Keratinocyte (primary cell): ENCODE data around the gene PPFIA3. TPM values are rescaled to one million over a fixed set of nuclear protein-coding genes. Genes with fewer than 3 reads are reported as not detected.

Source experiments
- DNase-seq: peaks from one replicate; pipeline ENCODE4 v3.0.0-alpha.2; 2011; ENCODE audit warnings: low read depth, missing footprints, low spot score
- FAIRE-seq: peaks from 2 replicates; lab custom pipeline; 2011; peaks lifted over from hg19 to GRCh38; lab: Jason Lieb, UNC
- H2AFZ ChIP-seq: 2 replicates; pipeline ENCODE4 v1.6.0; 2012; ENCODE audit warnings: low read length, control low read depth, inconsistent platforms; ENCODE audit not compliant: control insufficient read depth
- H3K27ac ChIP-seq: 2 replicates; pipeline ENCODE4 v1.5.1; 2011; ENCODE audit warnings: low read length; ENCODE audit not compliant: control insufficient read depth, insufficient read depth
- H3K27me3 ChIP-seq: 3 replicates; pipeline ENCODE4 v1.6.0; 2011; ENCODE audit warnings: low read length; ENCODE audit not compliant: control insufficient read depth, insufficient read depth; ENCODE audit errors: extremely low read depth
- H3K36me3 ChIP-seq, 2 experiments: 2 replicates in 1 of 2; 3 replicates in 1 of 2; pipeline ENCODE4 v1.5.1; 2011; ENCODE audit warnings: low read length in 2 of 2, mild to moderate bottlenecking in 1 of 2; ENCODE audit not compliant: control insufficient read depth in 2 of 2, insufficient read depth in 2 of 2; ENCODE audit errors: extremely low read depth in 1 of 2
- H3K4me1 ChIP-seq: 3 replicates; pipeline ENCODE4 v1.5.1; 2011; ENCODE audit warnings: low read length; ENCODE audit not compliant: control insufficient read depth, insufficient read depth; ENCODE audit errors: extremely low read depth
- H3K4me2 ChIP-seq: 3 replicates; pipeline ENCODE4 v1.6.0; 2011; ENCODE audit warnings: low read depth, low read length; ENCODE audit not compliant: control insufficient read depth, insufficient read depth; ENCODE audit errors: extremely low read depth
- H3K4me3 ChIP-seq, 3 experiments: fragments of 200-600 bp in 1 of 3; sonication (generic) in 1 of 3; 2 replicates in 2 of 3; 3 replicates in 1 of 3; pipeline ENCODE4 v1.5.1; 2011 to 2016; ENCODE audit warnings: low read length in 3 of 3, mild to moderate bottlenecking in 3 of 3, control low read depth in 2 of 3, inconsistent platforms in 1 of 3, low read depth in 1 of 3, mixed read lengths in 1 of 3, mixed run types in 1 of 3, moderate library complexity in 1 of 3; ENCODE audit not compliant: control insufficient read depth in 2 of 3, insufficient read depth in 2 of 3; ENCODE audit errors: extremely low read depth in 1 of 3
- H3K79me2 ChIP-seq: 2 replicates; pipeline ENCODE4 v1.6.0; 2012; ENCODE audit warnings: low read length; ENCODE audit not compliant: control insufficient read depth, insufficient read depth
- H3K9ac ChIP-seq: 3 replicates; pipeline ENCODE4 v1.6.0; 2011; ENCODE audit warnings: low read length; ENCODE audit not compliant: control insufficient read depth, insufficient read depth; ENCODE audit errors: extremely low read depth
- H3K9me1 ChIP-seq: 3 replicates; pipeline ENCODE4 v1.6.0; 2011; ENCODE audit warnings: low read length; ENCODE audit not compliant: control insufficient read depth, insufficient read depth; ENCODE audit errors: extremely low read depth
- H3K9me3 ChIP-seq: 2 replicates; pipeline ENCODE4 v1.5.1; 2012; ENCODE audit warnings: low read depth, low read length; ENCODE audit not compliant: control insufficient read depth
- H4K20me1 ChIP-seq: 3 replicates; pipeline ENCODE4 v1.6.0; 2011; ENCODE audit warnings: low read length; ENCODE audit not compliant: control insufficient read depth, insufficient read depth; ENCODE audit errors: extremely low read depth
- EZH2 ChIP-seq: IDR thresholded peaks from one replicate; pipeline ENCODE4 v1.6.1; 2012; ENCODE audit warnings: inconsistent platforms, mild to moderate bottlenecking, low read length, moderate library complexity
- dilution Hi-C: fragments of 300-500 bp; cut with MboI; formaldehyde crosslinking; loops from one replicate; pipeline ENCODE4 v1.7.0; 2020; ENCODE audit warnings: low sequenced_read_pairs; ENCODE audit not compliant: extremely low pct_ligation_motif_present
- polyA plus RNA-seq, 5 experiments: library from polyadenylated mRNA; depleted of rRNA in 3 of 5; stranded (reverse) in 3 of 5; stranded (forward) in 1 of 5; unstranded in 1 of 5; fragments of >200 nt; gene quantifications; 1 replicate in 1 of 5; 2 replicates in 3 of 5; 3 replicates in 1 of 5; pipeline versions ENCODE4 v1.2.1 to v1.2.3, GENCODE V29; 2011 to 2012; ENCODE audit warnings: missing spikeins in 2 of 5, low read depth in 1 of 5, low replicate concordance in 1 of 5
- TF ChIP-seq, protein P1 (sequence below), 3 experiments: IDR thresholded peaks in 1 of 3; conservative IDR thresholded peaks in 1 of 3; optimal IDR thresholded peaks in 1 of 3; 2 replicates in 2 of 3; 3 replicates in 1 of 3; pipeline versions ENCODE3 to v1.5.1; 2011; ENCODE audit warnings: low read length in 3 of 3, mild to moderate bottlenecking in 3 of 3, moderate library complexity in 2 of 3, control low read depth in 1 of 3, inconsistent platforms in 1 of 3; ENCODE audit not compliant: insufficient read depth in 2 of 3; ENCODE audit errors: extremely low read depth in 1 of 3

The PPFIA3 gene
- polyA plus RNA-seq, 1 donor (not counting 4 experiments of a cell fraction or from before 2014, with no cell fraction given) = 3.0 TPM

DNA sequence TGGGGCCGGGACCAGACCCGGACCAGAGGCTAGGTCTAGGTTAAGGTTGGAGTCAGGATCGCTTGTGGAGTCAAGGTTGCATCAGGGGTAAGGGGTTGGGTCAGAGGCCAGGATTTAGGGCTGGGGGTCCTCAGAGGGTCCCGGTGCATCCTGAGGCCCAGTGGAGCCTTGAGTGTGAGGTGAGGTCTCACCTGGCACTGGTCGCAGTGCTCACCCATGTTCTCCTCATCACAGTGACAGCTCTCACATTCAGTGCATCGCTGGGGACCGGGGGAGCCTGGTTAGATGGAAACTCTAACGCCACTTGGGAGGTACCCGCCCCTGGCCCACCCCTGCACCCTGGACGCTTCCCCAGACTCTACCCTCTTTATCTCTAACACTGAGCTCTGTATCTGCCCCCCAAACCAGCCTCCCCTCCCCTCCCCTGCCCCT, 32.8 kb downstream of the PPFIA3 start:
- no peaks in the 10 kb centered on the region for H3K9me1 ChIP-seq
- H4K20me1 ChIP-seq = no peaks in the 10 kb centered on the region
- no peak overlapping the region for H3K27ac ChIP-seq
- H3K79me2 ChIP-seq = no peaks in the 10 kb centered on the region
- no peak overlapping the region for H3K4me2 ChIP-seq
- TF ChIP-seq, protein P1, sequence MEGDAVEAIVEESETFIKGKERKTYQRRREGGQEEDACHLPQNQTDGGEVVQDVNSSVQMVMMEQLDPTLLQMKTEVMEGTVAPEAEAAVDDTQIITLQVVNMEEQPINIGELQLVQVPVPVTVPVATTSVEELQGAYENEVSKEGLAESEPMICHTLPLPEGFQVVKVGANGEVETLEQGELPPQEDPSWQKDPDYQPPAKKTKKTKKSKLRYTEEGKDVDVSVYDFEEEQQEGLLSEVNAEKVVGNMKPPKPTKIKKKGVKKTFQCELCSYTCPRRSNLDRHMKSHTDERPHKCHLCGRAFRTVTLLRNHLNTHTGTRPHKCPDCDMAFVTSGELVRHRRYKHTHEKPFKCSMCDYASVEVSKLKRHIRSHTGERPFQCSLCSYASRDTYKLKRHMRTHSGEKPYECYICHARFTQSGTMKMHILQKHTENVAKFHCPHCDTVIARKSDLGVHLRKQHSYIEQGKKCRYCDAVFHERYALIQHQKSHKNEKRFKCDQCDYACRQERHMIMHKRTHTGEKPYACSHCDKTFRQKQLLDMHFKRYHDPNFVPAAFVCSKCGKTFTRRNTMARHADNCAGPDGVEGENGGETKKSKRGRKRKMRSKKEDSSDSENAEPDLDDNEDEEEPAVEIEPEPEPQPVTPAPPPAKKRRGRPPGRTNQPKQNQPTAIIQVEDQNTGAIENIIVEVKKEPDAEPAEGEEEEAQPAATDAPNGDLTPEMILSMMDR (optimal IDR thresholded peaks at IDR 0.05 in 1 of 3, IDR thresholded peaks at IDR 0.05 in 1 of 3, conservative IDR thresholded peaks at IDR 0.05 in 1 of 3; ENCODE audit: extremely low read depth in 1 of 3, insufficient read depth in 2 of 3, low read length in 3 of 3) = no peak
- TF ChIP-seq EZH2 = no peak
- FAIRE-seq = no peak
- no peak overlapping the region for H3K9ac ChIP-seq
- H3K27me3 ChIP-seq = no peaks in the 10 kb centered on the region
- H3K4me1 ChIP-seq = peaks cover 22% of the 10 kb centered on the region
- no peak overlapping the region for H3K4me3 ChIP-seq
- no peak for DNase-seq
- no peak overlapping the region for H2AFZ ChIP-seq
- no peaks in the 10 kb centered on the region for H3K36me3 ChIP-seq
- dilution Hi-C loops = no loop called here
- no peaks in the 10 kb centered on the region for H3K9me3 ChIP-seq

DNA sequence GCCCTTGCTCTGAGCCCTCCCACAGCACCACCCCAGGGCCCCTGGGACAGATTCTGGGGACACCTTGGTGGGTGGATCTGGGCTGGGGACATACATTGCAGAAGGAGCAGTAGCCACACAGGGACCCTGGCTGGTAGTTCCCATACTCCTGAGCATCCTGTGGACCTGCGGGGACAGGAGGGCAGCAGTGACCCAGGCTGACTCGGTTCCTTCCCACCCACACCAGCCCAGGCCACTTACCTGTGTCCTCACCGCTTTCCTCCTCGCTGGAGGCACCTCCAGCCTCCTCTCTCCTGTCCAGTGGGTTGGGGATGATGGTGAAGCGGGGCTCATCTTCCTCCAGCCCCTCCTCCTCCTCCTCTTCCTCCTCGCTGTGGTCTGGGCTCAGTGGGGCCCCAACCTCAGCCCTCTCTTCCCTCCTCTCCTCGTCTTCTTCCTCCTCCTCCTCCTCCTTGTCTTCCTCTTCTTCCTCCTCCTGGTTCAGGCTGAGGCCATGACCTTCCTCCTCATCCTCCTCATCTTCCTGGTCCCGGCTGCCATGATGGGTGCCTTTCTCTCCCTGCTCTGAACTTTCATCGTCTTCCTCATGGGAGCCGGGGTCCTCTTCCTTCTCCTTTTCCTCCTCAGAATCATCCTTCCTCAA, 33.9 kb downstream of the PPFIA3 start:
- Histone ChIP-seq H3K36me3 (no peaks in the 10 kb centered on the region), H3K27ac (no peak overlapping the region), H3K9me1 (no peaks in the 10 kb centered on the region), H3K9ac (no peak overlapping the region), H3K4me3 (no peak overlapping the region), H3K4me2 (no peak overlapping the region), H2AFZ (no peak overlapping the region), H3K79me2 (peaks cover 5% of the 10 kb centered on the region), H3K27me3 (no peaks in the 10 kb centered on the region), H3K4me1 (peaks cover 23% of the 10 kb centered on the region), H4K20me1 (no peaks in the 10 kb centered on the region), H3K9me3 (no peaks in the 10 kb centered on the region)
- dilution Hi-C loops = no loop called here
- TF ChIP-seq EZH2 = no peak
- TF ChIP-seq, protein P1 (optimal IDR thresholded peaks at IDR 0.05 in 1 of 3, IDR thresholded peaks at IDR 0.05 in 1 of 3, conservative IDR thresholded peaks at IDR 0.05 in 1 of 3; ENCODE audit: extremely low read depth in 1 of 3, insufficient read depth in 2 of 3, low read length in 3 of 3) = no peak
- FAIRE-seq (no peak), DNase-seq (no peak)
